Thyroid gland (tissue), 4 donors: ENCODE measurements around the gene UPP1.

ENCODE experiments used
- CTCF ChIP-seq, 6 experiments: fragments of 200-600 bp in 3 of 6; fragments of 450-650 bp in 3 of 6; sonication (generic) in 3 of 6; IDR thresholded peaks; one replicate each; pipeline ENCODE4 v1.5.1; 2016 to 2019; ENCODE audit warnings: antibody characterized with exemption in 6 of 6, mild to moderate bottlenecking in 2 of 6, inconsistent platforms in 1 of 6, moderate library complexity in 1 of 6
- POLR2A ChIP-seq, 2 donors: fragments of 450-650 bp; IDR thresholded peaks; one replicate each; pipeline ENCODE4 v1.6.1; 2017; ENCODE audit warnings: antibody characterized with exemption in 2 of 2, mild to moderate bottlenecking in 2 of 2, moderate library complexity in 1 of 2

- TF ChIP-seq CTCF (IDR thresholded peaks at IDR 0.05) (no peak), POLR2A (IDR thresholded peaks at IDR 0.05) (no peak)
These were observed 23.5 kb downstream of the UPP1 start for GRCh38 chr7:48112401-48113165.
